Tibial nerve (tissue), 3 donors: ENCODE data around the gene ADRA2B.

Experiments used
- CTCF ChIP-seq, 5 experiments: fragments of 200-600 bp in 3 of 5; fragments of 450-650 bp in 2 of 5; sonication (generic) in 3 of 5; IDR thresholded peaks; one replicate each; pipeline ENCODE4 v1.5.1; 2016 to 2019; ENCODE audit warnings: antibody characterized with exemption in 5 of 5, mild to moderate bottlenecking in 3 of 5, moderate library complexity in 2 of 5
- POLR2A ChIP-seq, 2 donors: fragments of 450-650 bp; IDR thresholded peaks; one replicate each; pipeline ENCODE4 v1.6.1; 2017; ENCODE audit warnings: antibody characterized with exemption in 2 of 2, mild to moderate bottlenecking in 2 of 2, moderate library complexity in 2 of 2

DNA sequence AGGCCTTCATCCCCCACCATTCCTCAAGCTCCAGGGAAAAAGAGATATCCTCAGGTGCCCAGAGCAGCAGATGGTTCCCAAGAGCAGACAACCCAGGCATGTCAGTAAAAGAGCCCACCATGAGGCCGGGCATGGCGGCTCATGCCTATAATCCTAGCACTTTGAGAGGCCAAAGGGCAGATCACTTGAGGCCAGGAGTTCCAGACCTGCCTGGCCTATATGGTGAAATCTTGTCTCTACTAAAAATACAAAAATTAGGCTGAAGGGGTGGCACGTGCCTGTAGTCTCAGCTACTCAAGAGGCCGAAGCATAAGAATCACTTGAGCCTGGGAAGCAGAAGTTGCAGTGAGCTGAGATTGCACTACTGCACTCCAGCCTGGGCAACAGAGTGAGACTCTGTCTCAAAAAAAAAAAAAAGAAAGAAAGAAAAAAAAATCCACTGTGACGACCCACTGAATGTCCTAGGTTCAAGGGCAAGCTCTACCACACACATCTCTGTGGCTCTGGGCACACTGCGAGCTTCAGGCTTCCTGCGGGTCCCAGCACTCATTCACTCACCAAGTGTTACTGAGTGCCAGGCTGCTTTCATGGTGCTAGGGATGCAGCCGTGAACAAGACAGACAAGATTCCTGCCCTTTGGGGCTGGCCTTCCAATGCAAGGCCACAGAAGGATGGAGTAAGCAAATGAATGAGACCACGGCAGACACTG lies 35.4 kb upstream of the ADRA2B start:
- TF ChIP-seq CTCF (IDR thresholded peaks at IDR 0.05): no peak
- no peak for TF ChIP-seq POLR2A (IDR thresholded peaks at IDR 0.05)
